Activated T-cell treated with anti-CD3 and anti-CD28 coated beads, Interleukin-2, amount 50 U/mL, for 1 hour (primary cell): ENCODE data around the gene ITGAX.
A peak's percentile ranks its signal among the peaks of the same experiment; 100 is the strongest.
"Not testable (repeated sequence)": the region's sequence is repeated elsewhere in the genome, so short reads cannot be mapped to it uniquely, and the experiment has no call there.

ENCODE experiments used
- DNase-seq: peaks from one replicate; pipeline ENCODE4 v3.0.0-alpha.2; 2020

Gene ITGAX

DNA sequence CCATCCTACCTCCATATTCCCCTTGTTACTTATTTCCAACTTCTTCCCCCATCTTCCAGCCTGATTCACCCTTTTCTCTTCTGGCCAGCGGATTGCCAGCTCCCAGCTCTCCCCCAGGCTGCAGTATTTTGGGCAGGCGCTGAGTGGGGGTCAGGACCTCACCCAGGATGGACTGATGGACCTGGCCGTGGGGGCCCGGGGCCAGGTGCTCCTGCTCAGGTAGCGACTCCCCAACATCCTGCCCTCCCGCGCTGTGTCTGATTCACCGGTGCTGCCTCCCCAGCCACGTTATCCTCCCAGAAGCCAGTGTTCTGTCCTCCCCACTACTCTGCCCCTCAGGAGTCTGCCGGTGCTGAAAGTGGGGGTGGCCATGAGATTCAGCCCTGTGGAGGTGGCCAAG is 57.8 kb downstream of the ITGAX start:
- no peak for DNase-seq

DNA sequence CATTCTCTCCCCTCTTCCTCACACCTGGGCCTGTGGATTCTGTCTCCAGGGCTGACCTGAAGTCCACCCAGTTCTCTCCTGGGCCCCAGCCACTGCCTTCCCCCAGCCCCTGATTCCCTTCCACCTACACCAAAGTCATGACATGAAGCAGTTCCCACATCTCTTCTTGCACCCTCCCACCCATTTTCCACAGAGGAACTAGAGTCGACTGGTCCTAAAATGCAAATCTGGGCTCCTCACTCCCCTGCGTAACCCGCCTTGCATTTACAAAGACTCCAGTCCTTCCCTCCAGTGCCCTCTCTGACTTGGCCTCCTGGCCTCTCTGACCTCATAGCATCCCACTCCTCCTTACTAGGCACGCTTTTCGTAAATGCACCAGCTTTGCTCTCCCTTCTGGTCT is 58.4 kb downstream of the ITGAX start:
- DNase-seq: no peak

DNA sequence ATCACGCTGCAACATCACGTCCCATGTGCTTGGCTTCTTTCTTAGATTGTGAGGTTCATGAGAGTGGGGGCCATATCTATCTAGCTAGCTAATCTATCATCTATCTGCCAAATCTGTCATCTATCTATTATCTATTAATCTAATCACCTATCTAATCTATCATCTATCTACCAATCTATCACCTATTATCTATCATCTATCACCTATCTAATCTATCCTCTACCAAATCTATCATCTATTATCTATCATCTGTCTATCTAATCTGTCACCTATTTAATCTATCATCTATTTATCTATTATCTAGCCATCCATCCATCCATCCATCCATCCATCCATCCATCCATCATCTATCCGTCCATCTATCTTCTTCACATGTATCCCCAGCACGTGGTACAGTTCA is 59.0 kb downstream of the ITGAX start:
- no peak for DNase-seq

DNA sequence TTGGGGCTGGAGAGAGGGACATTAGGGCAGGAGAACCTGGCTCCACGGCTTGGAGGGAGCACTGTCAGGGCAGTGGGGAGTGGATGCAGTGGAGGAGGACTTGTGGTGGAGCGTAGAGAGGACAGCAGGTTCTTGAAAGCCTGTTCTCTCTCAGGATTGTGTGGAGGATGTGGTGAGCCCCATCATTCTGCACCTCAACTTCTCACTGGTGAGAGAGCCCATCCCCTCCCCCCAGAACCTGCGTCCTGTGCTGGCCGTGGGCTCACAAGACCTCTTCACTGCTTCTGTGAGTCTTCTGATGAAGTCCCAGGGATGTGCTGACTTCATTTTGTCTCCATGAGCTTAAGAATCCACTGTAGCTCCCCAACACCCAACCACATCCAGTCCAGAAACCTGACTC is 59.7 kb downstream of the ITGAX start:
- DNase-seq: no peak

- no peak for DNase-seq
These were observed 61.4 kb downstream of the ITGAX start for GRCh38 chr16:31416371-31416770.

DNA sequence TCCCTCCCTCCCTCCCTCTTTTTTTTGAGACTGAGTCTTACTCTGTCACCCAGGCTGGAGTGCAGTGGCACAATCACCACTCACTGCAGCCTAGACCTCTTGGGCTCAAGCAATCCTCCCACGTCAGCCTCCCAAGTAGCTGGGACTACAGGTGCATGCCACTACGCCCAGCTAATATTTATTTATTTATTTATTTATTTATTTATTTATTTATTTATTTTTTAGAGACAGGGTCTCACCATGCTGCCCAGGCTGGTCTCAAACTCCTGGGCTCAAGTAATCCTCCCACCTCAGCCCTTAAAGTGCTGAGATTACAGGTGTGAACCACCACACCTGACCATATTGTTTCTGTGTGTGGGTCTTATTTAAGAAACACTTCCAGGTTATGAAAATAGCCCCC is 62.1 kb downstream of the ITGAX start:
- DNase-seq: not testable (repeated sequence)

GRCh38 chr16:31417916-31418315 is 62.9 kb downstream of the ITGAX start:
- no peak for DNase-seq

DNA sequence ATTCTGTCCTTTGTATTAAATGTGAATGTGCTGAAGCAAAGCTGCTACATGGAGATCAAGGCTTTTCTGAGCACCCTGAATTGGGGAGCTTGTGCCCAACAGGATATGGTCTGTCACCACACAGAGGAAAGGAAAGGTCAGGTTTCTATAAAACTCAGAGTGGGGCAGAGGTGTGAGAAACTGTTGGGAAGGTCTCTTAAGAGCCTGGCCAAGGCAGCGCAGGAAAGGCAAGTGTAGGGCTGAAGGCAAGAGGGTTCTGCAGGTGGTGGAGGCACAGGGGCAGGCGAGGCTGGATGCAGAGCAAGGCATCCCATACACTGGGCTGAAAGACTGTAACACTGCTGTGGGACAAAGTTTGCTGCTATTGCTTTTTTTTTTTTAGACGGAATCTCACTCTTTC is 65.1 kb downstream of the ITGAX start:
- DNase-seq: no peak

- DNase-seq: peak; percentile 27
These were observed 66.6 kb downstream of the ITGAX start for GRCh38 chr16:31421587-31421986.

DNA sequence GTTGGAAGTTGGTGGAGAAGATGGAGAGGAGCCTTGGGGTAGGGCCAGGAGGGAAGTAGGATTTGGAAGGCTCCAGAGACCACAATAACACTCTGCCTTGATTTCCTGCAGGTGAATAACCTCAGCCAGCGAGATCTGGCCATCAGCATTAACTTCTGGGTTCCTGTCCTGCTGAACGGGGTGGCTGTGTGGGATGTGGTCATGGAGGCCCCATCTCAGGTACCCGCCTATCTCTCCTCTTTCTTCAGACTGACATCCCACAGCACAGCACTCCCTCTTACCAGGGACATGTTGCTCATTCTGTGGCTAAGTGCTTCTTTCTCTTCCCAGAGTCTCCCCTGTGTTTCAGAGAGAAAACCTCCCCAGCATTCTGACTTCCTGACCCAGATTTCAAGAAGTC is 68.3 kb downstream of the ITGAX start:
- no peak for DNase-seq

- DNase-seq: no peak
These were observed 68.8 kb downstream of the ITGAX start for GRCh38 chr16:31423801-31424200.

GRCh38 chr16:31427441-31428278 is 72.7 kb downstream of the ITGAX start:
- DNase-seq: peak; percentile 76

GRCh38 chr16:31428279-31428597 is 73.3 kb downstream of the ITGAX start, which contains the start of gene COX6A2:
Gene COX6A2, minus strand, starts transcription at chr16:31428360. Its CDS starts 35 bp downstream, at chr16:31428325.
- no peak for DNase-seq

DNA sequence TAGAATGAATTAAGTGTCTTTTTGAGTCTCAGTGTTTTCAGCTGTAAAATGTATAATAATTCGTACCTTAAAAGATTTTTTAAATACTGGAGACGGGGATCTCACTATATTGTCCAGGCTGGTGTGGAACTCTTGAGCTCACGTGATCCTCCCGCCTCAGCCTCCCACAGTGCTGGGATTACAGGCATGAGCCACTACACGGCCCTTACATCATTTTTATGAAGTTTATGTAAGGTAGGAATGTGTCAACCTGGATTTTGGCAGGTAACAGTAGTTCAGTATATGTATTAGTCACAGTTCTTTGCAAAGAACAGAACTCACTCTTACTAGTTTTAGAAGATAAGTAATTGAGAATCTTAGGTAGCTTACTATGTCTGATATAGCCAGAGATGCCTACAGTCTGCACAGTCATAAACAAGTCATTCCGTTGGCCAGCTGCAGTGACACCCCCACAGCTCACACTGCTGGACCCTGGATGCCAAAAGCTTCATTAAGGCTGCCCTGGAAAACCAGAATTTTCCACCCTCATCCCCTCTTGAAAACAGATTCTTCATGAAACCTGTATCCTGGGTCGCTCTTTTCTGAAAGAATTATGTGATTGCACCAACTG is 73.8 kb downstream of the ITGAX start:
- DNase-seq: no peak

- no peak for DNase-seq
These were observed 74.3 kb downstream of the ITGAX start for GRCh38 chr16:31429314-31429713.

DNA sequence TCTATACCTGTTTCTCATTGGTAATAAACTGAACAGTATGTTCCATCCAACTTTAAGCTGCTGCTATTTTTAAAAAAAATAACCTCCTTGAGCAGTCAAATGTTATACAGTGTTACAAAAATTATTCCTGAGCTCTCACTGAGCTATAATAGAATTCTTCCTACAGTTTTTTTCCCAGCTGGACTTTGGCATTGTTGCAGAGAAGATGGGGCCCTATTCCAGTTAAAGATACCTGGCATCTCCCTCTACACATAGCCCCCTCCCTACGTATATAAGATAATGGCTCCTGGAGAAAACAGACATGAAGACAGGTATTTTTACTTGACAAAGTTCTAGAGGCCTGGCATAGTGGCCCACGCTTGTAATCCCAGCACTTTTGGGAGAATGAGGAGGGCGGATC is 74.8 kb downstream of the ITGAX start:
- no peak for DNase-seq

- no peak for DNase-seq
These were observed 75.5 kb downstream of the ITGAX start for GRCh38 chr16:31430380-31431052.
